ENCODE results near the gene C17orf100. TPM values are rescaled to one million over a fixed set of nuclear protein-coding genes. Genes with fewer than 3 reads are reported as not detected.

C17orf100 gene
- total and polyA plus RNA-seq, 2 of the 13 experiments (the other 11 are each of a cell fraction or from before 2014, with no cell fraction given), result 3.6 to 8.7 TPM

DNA sequence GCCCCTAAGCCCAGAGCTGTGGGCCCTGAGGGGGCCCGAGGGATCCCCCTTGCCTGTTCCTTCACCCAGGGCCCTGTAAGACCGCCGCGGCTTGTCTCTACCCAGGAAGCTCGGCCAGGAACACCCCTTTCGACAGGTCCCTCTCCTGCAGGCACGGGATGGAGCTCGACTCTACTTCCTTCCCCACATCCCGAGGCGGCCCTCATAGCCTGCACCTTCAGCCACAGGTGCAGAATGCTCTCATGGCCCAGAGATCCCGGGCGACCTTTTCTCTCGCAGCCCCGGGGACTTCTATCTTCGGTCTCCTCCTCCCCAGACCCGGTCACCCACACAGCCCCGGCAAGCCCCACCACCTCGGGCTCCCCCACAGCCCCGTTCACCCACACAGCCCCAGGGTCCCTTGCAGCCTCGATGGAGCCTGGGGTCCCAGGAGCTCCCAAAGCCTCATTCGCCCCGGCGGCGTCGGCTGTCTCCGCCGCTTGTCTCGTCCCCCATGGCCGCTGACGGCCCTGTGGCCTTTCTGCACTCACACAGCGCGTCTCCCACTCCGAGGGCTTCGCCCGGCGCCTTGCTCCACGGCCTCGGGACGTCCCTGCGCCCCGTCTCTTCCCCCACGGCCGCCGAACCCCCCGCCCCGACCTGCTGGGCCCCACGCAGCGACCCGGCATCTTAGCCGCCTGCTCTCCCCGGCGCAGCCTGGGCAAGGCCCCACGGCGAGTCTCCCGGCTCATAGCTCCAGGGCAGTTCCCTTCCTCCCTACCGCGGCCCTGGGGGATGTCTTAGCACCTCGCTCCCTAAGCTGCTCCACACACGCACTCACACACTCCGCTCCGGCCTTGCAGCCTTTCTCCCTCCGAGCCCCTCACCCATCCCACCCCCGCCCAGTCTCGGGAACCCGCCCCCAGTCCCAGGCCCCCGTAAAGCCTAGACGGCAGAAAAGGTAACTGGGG, 11.7 kb upstream of the C17orf100 start (continued):
- TF ChIP-seq, protein P1, sequence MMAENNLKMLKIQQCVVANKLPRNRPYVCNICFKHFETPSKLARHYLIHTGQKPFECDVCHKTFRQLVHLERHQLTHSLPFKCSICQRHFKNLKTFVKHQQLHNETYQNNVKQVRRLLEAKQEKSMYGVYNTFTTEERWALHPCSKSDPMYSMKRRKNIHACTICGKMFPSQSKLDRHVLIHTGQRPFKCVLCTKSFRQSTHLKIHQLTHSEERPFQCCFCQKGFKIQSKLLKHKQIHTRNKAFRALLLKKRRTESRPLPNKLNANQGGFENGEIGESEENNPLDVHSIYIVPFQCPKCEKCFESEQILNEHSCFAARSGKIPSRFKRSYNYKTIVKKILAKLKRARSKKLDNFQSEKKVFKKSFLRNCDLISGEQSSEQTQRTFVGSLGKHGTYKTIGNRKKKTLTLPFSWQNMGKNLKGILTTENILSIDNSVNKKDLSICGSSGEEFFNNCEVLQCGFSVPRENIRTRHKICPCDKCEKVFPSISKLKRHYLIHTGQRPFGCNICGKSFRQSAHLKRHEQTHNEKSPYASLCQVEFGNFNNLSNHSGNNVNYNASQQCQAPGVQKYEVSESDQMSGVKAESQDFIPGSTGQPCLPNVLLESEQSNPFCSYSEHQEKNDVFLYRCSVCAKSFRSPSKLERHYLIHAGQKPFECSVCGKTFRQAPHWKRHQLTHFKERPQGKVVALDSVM (CRISPR knock-in tag; IDR thresholded peaks at IDR 0.05), result no peak
- TF ChIP-seq ZNF563 (CRISPR knock-in tag; IDR thresholded peaks at IDR 0.05), result peak; percentile 58; the same call in 1 of the 2 replicates
- TF ChIP-seq, protein P2, sequence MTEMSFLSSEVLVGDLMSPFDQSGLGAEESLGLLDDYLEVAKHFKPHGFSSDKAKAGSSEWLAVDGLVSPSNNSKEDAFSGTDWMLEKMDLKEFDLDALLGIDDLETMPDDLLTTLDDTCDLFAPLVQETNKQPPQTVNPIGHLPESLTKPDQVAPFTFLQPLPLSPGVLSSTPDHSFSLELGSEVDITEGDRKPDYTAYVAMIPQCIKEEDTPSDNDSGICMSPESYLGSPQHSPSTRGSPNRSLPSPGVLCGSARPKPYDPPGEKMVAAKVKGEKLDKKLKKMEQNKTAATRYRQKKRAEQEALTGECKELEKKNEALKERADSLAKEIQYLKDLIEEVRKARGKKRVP (CRISPR knock-in tag; IDR thresholded peaks at IDR 0.05), result no peak
- TF ChIP-seq, protein P3, sequence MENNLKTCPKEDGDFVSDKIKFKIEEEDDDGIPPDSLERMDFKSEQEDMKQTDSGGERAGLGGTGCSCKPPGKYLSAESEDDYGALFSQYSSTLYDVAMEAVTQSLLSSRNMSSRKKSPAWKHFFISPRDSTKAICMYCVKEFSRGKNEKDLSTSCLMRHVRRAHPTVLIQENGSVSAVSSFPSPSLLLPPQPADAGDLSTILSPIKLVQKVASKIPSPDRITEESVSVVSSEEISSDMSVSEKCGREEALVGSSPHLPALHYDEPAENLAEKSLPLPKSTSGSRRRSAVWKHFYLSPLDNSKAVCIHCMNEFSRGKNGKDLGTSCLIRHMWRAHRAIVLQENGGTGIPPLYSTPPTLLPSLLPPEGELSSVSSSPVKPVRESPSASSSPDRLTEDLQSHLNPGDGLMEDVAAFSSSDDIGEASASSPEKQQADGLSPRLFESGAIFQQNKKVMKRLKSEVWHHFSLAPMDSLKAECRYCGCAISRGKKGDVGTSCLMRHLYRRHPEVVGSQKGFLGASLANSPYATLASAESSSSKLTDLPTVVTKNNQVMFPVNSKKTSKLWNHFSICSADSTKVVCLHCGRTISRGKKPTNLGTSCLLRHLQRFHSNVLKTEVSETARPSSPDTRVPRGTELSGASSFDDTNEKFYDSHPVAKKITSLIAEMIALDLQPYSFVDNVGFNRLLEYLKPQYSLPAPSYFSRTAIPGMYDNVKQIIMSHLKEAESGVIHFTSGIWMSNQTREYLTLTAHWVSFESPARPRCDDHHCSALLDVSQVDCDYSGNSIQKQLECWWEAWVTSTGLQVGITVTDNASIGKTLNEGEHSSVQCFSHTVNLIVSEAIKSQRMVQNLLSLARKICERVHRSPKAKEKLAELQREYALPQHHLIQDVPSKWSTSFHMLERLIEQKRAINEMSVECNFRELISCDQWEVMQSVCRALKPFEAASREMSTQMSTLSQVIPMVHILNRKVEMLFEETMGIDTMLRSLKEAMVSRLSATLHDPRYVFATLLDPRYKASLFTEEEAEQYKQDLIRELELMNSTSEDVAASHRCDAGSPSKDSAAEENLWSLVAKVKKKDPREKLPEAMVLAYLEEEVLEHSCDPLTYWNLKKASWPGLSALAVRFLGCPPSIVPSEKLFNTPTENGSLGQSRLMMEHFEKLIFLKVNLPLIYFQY (CRISPR knock-in tag; IDR thresholded peaks at IDR 0.05; ENCODE audit: borderline replicate concordance), result no peak
